ENCODE results near the gene TWF2. TPM values are rescaled to one million over a fixed set of nuclear protein-coding genes. Genes with fewer than 3 reads are reported as not detected.
"Not testable (repeated sequence)": the region's sequence is repeated elsewhere in the genome, so short reads cannot be mapped to it uniquely, and the experiment has no call there.

Gene TWF2
- 10 to 100 TPM; 40.5 to 52.2 TPM for total RNA-seq
- 10 to 100 TPM; 42.3 to 48.0 TPM for polyA plus RNA-seq
- long read RNA-seq, donor 1, transcript TWF2-201 (9 exons, 1,718 nt), result major isoform, 355 of 397 reads
- long read RNA-seq, donor 1, partial matches to known transcripts, result 18 of 397 reads
- long read RNA-seq, donor 1, other reads (novel, unspliced or antisense), result 24 of 397 reads
- long read RNA-seq, donor 2, transcript TWF2-201 (9 exons, 1,718 nt), result major isoform, 54 of 68 reads
- long read RNA-seq, donor 2, partial matches to known transcripts, result 9 of 68 reads
- long read RNA-seq, donor 2, other reads (novel, unspliced or antisense), result 5 of 68 reads

DNA sequence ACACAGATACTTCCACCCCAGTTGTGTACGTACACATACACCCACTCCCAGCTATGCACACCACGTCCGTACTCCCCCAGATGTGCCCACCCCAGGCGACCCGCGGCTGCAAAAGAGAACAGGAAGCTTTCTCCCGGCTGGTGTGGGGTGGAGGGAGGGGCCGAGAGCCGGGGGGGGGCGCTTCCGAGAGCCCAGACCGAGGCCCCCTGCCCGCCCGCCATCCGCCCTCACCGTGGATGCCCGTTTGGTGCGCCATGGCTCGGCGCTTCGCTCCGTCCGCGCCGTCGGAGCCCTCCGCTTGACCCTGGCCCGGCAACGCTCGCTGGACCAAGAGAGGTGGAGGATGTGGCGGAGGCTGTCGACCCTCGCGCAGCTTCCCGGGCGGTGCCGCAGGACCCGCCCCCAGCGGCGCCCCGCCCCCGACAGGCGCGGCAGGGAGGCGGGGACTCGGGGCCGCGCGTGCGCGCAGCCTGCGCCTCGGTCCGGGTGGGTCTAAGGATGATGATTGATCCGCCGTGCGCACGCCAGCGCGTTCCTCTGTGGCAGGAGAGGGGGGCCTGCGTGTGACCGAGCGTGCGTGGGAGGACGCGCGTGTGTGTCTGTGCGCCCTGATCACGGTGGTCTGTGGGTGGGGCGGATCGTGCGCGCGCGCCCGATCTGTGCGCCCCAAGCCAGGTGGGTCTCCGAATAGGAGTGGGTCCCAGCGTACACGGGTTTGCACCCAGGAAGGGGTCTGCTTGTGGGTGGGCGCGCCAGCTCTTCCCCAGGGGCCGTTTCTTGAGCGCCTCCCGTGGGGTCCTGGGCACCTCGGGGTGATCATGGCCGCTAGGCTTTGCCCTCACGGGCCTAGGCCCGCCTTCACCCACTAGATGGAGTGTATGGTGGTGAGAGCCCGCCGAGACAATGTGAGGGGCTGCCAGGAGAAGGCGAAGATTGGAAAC, at the start of gene TWF2:
Gene TWF2, minus strand, starts transcription at position 398 of the 941 bp plus-strand sequence. Its CDS starts 142 bp downstream, at position 256.
- 0 to 1% methylated on average over 66 to 92 of the region's 92 CpGs for WGBS, 2 donors
- no peaks in the 10 kb centered on the region for H3K9me3 ChIP-seq (ENCODE audit: control insufficient read depth, low read length)
- H3K4me3 ChIP-seq (ENCODE audit: low read length in 2 of 2), result peak within 1 kb of the TSS; percentile 52 to 89
- ATAC-seq (ENCODE audit: low FRiP score) (peak; percentile 93), DNase-seq (peak; percentile 87 to 94)
- peak within 1 kb of the TSS in 1 of 2 donors; percentile 50 for H3K27ac ChIP-seq (ENCODE audit: low read depth in 1 of 2, low read length in 2 of 2)
- no peaks in the 10 kb centered on the region for H3K4me1 ChIP-seq (ENCODE audit: control insufficient read depth in 1 of 2, insufficient read depth in 2 of 2, low read length in 2 of 2)
- intact Hi-C loops (cut with DNase I), result loop anchor here (5.0 kb wide), 2 partner anchors 38 to 48 kb away; partner anchors contain the start of genes GLYCTK (in 1 of the 2) and WDR82 (in 1 of the 2)
- H3K27me3 ChIP-seq (ENCODE audit: control insufficient read depth in 1 of 2, insufficient read depth in 2 of 2, low read length in 1 of 2), result no peaks in the 10 kb centered on the region
- H3K36me3 ChIP-seq (ENCODE audit: control insufficient read depth in 1 of 2, insufficient read depth in 2 of 2, low read length in 1 of 2), result no peaks in the 10 kb centered on the region

DNA sequence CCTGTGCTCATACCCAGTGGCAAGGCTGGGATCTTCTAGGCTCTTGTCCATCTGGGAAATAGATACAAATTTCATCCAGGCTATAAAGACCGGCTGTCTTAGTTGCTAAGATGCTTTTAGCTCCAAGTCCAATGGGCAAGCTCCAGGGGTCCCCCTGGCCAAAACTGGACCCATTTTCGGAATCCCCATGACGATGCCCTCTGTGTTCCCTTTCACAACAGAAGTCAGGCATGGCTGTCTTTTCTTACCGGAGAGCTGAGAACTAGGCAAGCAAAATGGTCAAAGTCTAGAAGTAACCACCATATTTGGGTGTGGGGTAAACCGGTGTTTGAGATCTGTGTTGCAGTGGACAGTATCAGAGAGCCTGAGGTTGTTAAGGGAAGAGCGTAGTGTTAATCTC, 49.7 kb upstream of the TWF2 start:
- ATAC-seq (ENCODE audit: low FRiP score), result no peak
- Histone ChIP-seq H3K36me3 (ENCODE audit: control insufficient read depth in 1 of 2, insufficient read depth in 2 of 2, low read length in 1 of 2) (no peaks in the 10 kb centered on the region), H3K27ac (ENCODE audit: low read depth in 1 of 2, low read length in 2 of 2) (no peak overlapping the region), H3K9me3 (ENCODE audit: control insufficient read depth, low read length) (no peaks in the 10 kb centered on the region), H3K4me1 (ENCODE audit: control insufficient read depth in 1 of 2, insufficient read depth in 2 of 2, low read length in 2 of 2) (peaks cover 0 to 2% of the 10 kb centered on the region in 2 donors), H3K4me3 (ENCODE audit: low read length in 2 of 2) (peak overlapping the region in 1 of 2 donors; percentile 51), H3K27me3 (ENCODE audit: control insufficient read depth in 1 of 2, insufficient read depth in 2 of 2, low read length in 1 of 2) (no peaks in the 10 kb centered on the region)
- DNase-seq, result no peak
- WGBS, 2 donors, result 88 to 90% methylated on average over 6 of the region's 6 CpGs
- intact Hi-C loops (cut with DNase I), result loop anchor here (5.0 to 10.0 kb wide), 2 partner anchors 51 to 166 kb away; partner anchors contain the start of genes NISCH (in 1 of the 2), TNNC1 (in 1 of the 2) and TWF2 (in 1 of the 2)

DNA sequence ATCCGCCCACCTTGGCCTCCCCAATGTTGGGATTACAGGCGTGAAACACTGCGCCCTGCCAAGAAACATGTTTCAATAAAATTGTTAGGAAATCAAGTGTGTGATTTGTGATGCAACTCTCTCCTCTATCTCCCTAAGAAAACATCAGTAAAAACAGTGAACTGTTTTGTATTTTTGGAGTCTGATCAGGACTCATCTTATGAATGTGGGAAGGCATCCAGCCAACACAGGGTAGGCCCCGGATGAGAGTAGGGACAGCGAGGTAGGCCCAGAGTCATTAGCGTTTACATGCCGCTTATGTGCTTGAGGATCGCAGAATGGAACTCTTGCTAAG, 47.8 kb upstream of the TWF2 start:
- intact Hi-C loops (cut with DNase I), result loop anchor here (5.0 to 10.0 kb wide), 2 partner anchors 49 to 168 kb away; partner anchors contain the start of genes NISCH (in 1 of the 2), TNNC1 (in 1 of the 2) and TWF2 (in 1 of the 2)
- Histone ChIP-seq H3K4me1 (ENCODE audit: control insufficient read depth in 1 of 2, insufficient read depth in 2 of 2, low read length in 2 of 2) (peaks cover 0 to 2% of the 10 kb centered on the region in 2 donors), H3K27me3 (ENCODE audit: control insufficient read depth in 1 of 2, insufficient read depth in 2 of 2, low read length in 1 of 2) (no peaks in the 10 kb centered on the region), H3K36me3 (ENCODE audit: control insufficient read depth in 1 of 2, insufficient read depth in 2 of 2, low read length in 1 of 2) (no peaks in the 10 kb centered on the region), H3K27ac (ENCODE audit: low read depth in 1 of 2, low read length in 2 of 2) (no peak overlapping the region), H3K9me3 (ENCODE audit: control insufficient read depth, low read length) (no peaks in the 10 kb centered on the region), H3K4me3 (ENCODE audit: low read length in 2 of 2) (peak overlapping the region in 1 of 2 donors; percentile 51)
- ATAC-seq (ENCODE audit: low FRiP score), result no peak
- DNase-seq, result peak in 1 of 2 donors; percentile 55
- 68 to 71% methylated on average over 8 of the region's 8 CpGs for WGBS, 2 donors

DNA sequence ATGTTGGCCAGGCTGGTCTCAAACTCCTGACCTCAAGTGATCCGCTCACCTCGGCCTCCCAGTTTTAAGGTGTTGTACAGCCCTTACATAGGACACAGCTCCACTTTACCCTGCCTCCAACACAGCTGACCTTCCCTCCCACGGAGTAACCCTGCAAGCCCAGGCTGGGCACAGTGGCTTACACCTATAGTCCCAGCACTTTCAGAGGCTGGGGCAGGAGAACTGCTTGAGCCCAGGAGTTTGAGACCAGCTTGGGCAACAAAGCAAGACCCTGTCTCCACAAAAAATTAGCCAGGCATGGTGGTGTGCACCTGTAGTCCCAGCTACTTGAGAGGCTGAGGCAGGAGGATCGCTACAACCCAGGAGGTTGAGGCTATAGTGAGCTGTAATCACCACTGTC, 45.1 kb upstream of the TWF2 start:
- not testable (repeated sequence) for H3K27me3 ChIP-seq (ENCODE audit: control insufficient read depth in 1 of 2, insufficient read depth in 2 of 2, low read length in 1 of 2); H3K4me1 ChIP-seq (ENCODE audit: control insufficient read depth in 1 of 2, insufficient read depth in 2 of 2, low read length in 2 of 2); H3K27ac ChIP-seq (ENCODE audit: low read depth in 1 of 2, low read length in 2 of 2); H3K36me3 ChIP-seq (ENCODE audit: control insufficient read depth in 1 of 2, insufficient read depth in 2 of 2, low read length in 1 of 2); ATAC-seq (ENCODE audit: low FRiP score); H3K9me3 ChIP-seq (ENCODE audit: control insufficient read depth, low read length); H3K4me3 ChIP-seq (ENCODE audit: low read length in 2 of 2)
- DNase-seq, result peak in 1 of 2 donors; percentile 34
- WGBS, 2 donors, result 92 to 98% methylated on average over 4 of the region's 4 CpGs
- intact Hi-C loops (cut with DNase I), result loop anchor here in 1 of 2 donors (10.0 kb wide), 1 partner anchor 171 kb away; the partner anchor contains the start of genes NISCH and TNNC1

DNA sequence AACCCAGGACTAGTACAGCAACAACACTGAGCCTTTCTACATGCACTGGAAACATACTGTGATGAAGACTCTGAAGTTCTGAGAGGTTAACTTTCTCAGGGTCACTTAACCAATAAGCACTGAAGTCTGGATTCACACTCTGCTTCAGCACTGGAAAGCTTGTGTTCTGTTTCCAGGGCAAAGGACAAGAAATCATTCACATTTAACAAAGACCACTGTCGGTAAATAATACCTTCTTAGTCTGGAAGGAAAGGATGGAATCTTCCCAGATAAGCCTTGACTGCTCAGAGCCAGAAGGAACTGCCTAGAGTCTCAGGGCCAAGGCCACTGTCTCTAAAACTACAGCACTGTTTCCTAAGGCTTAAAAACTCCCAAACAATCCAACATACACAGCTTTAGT, 44.3 kb upstream of the TWF2 start:
- Histone ChIP-seq H3K4me1 (ENCODE audit: control insufficient read depth in 1 of 2, insufficient read depth in 2 of 2, low read length in 2 of 2) (peaks cover 0 to 2% of the 10 kb centered on the region in 2 donors), H3K4me3 (ENCODE audit: low read length in 2 of 2) (no peak overlapping the region), H3K36me3 (ENCODE audit: control insufficient read depth in 1 of 2, insufficient read depth in 2 of 2, low read length in 1 of 2) (no peaks in the 10 kb centered on the region), H3K27me3 (ENCODE audit: control insufficient read depth in 1 of 2, insufficient read depth in 2 of 2, low read length in 1 of 2) (peaks cover 0 to 1% of the 10 kb centered on the region in 2 donors), H3K9me3 (ENCODE audit: control insufficient read depth, low read length) (no peaks in the 10 kb centered on the region), H3K27ac (ENCODE audit: low read depth in 1 of 2, low read length in 2 of 2) (peak overlapping the region in 1 of 2 donors; percentile 4)
- WGBS, 2 donors, result 10 to 29% methylated on average over 1 of the region's 1 CpG
- ATAC-seq (ENCODE audit: low FRiP score) (no peak), DNase-seq (no peak)
- intact Hi-C loops (cut with DNase I), result loop anchor here in 1 of 2 donors (10.0 kb wide), 1 partner anchor 171 kb away; the partner anchor contains the start of genes NISCH and TNNC1

DNA sequence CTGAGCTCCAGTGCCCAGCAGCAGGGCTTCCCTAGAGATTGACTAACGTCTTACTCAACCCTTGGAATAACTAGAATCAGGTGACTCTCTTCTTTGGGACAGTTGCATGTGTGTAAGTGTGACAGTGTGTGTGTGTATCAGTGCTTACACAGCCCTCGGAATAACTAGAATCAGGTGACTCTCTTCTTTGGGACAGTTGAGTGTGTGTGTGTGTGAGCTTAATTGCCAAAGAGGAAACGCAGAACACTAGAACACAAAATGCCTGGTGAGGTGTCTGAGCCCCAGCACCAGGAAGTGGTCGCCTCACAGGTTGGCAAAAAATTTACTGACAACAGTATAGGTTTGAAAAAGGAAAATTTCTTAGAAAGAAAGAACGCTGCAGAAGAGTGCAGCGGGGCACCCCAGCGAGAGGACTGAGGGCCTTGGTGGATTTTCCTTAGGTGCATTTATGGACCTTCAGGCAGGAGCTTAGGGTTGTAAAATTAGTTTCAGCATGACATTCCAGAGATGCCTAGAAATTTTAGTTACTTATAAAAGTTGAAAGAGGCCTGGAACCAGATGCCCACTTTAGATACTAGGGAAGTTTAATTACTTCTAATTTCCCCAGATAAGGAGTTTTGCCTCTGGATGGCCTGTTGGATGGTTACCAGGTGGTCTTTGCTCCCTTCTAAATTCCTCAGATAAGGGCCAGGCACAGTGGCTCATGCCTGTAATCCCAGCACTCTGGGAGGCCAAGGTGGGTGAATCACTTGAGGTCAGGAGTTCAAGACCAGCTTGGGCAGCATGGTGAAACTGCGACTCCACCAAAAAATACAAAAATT, 43.2 kb upstream of the TWF2 start:
- intact Hi-C loops (cut with DNase I), result loop anchor here in 1 of 2 donors (10.0 kb wide), 1 partner anchor 173 kb away; the partner anchor contains the start of genes NISCH and TNNC1
- DNase-seq, result no peak
- H3K9me3 ChIP-seq (ENCODE audit: control insufficient read depth, low read length), result no peaks in the 10 kb centered on the region
- 76 to 77% methylated on average over 8 of the region's 8 CpGs for WGBS, 2 donors
- H3K36me3 ChIP-seq (ENCODE audit: control insufficient read depth in 1 of 2, insufficient read depth in 2 of 2, low read length in 1 of 2), result no peaks in the 10 kb centered on the region
- peaks cover 0 to 2% of the 10 kb centered on the region in 2 donors for H3K4me1 ChIP-seq (ENCODE audit: control insufficient read depth in 1 of 2, insufficient read depth in 2 of 2, low read length in 2 of 2)
- no peak overlapping the region for H3K4me3 ChIP-seq (ENCODE audit: low read length in 2 of 2)
- peak overlapping the region in 1 of 2 donors; percentile 39 for H3K27ac ChIP-seq (ENCODE audit: low read depth in 1 of 2, low read length in 2 of 2)
- peaks cover 0 to 1% of the 10 kb centered on the region in 2 donors for H3K27me3 ChIP-seq (ENCODE audit: control insufficient read depth in 1 of 2, insufficient read depth in 2 of 2, low read length in 1 of 2)
- no peak for ATAC-seq (ENCODE audit: low FRiP score)

DNA sequence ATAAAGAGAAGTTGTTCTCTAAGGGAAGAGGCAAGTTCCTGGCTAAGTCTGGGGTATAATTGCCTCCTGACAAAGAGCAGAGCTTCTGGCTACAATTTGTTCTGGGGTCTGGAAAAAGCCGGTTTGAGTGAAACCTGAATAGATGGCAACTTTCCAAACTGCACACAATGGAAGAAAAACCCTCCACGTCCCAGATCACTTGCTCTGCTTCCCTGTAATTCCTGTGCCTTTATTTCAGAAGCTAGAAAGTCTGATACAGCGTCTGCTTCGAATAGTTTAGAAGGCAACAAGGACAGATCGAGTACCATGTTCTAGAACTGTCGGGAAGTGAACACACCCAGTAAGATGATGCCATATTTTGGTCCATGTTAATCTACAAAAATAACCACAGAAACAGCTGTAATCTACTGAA, 41.1 kb upstream of the TWF2 start:
- Histone ChIP-seq H3K4me3 (ENCODE audit: low read length in 2 of 2) (no peak overlapping the region), H3K9me3 (ENCODE audit: control insufficient read depth, low read length) (no peaks in the 10 kb centered on the region), H3K27ac (ENCODE audit: low read depth in 1 of 2, low read length in 2 of 2) (peak overlapping the region; percentile 36 to 67), H3K4me1 (ENCODE audit: control insufficient read depth in 1 of 2, insufficient read depth in 2 of 2, low read length in 2 of 2) (peaks cover 0 to 2% of the 10 kb centered on the region in 2 donors), H3K27me3 (ENCODE audit: control insufficient read depth in 1 of 2, insufficient read depth in 2 of 2, low read length in 1 of 2) (peaks cover 0 to 1% of the 10 kb centered on the region in 2 donors), H3K36me3 (ENCODE audit: control insufficient read depth in 1 of 2, insufficient read depth in 2 of 2, low read length in 1 of 2) (no peaks in the 10 kb centered on the region)
- 1 to 8% methylated on average over 6 of the region's 6 CpGs for WGBS, 2 donors
- DNase-seq (no peak), ATAC-seq (ENCODE audit: low FRiP score) (no peak)
- intact Hi-C loops (cut with DNase I), result loop anchor here in 1 of 2 donors (10.0 kb wide), 1 partner anchor 175 kb away; the partner anchor contains the start of genes NISCH and TNNC1

All from aorta (tissue), 5 donors.